Measurements from ENCODE around the gene TGM1. TPM values are rescaled to one million over a fixed set of nuclear protein-coding genes. Genes with fewer than 3 reads are reported as not detected.

TGM1 gene
- total and polyA plus RNA-seq, 2 donors (not counting 1 experiment from before 2014, with no cell fraction given): 2.7 to 11.9 TPM

DNA sequence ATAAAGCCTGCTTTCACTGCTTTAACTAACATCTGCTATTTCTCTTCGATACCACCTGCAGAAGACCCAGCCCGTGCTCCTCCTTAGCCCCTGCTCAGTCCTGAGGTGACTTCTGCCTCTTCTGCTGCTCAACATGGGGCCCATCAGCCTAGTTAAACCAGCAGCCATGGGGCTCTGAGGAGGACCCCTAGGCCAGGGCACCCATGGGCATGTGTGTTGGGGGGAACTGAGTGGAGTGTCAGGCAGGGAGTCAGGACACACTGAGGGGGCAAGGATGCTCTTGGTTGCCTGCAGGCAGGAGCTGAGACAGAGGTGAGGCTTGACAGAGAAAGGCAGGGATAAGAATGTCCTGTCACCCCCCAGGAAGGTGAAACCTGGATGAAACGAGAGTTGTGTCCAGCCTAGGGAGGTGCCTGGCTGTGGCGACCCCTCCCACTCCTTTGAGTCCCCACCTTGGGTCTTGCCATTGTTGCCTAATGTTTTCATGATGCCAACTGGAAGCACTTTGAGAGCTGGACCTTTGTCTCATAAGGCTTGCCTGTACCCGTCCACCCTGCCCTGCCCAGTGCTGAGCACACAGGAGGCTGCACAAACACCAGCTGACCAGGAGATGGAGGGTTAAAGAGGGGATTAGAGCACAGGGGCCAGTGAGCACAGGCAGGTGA, 21.0 kb upstream of the TGM1 start:
- Mint-ChIP-seq H3K27me3 (no peaks in the 10 kb centered on the region), H3K9me3 (ENCODE audit: insufficient read depth) (no peaks in the 10 kb centered on the region), H3K4me3 (no peak overlapping the region), H3K27ac (peak overlapping the region; percentile 23), H3K4me1 (peaks cover 32% of the 10 kb centered on the region)
- H4K20me1 ChIP-seq (ENCODE audit: control insufficient read depth, insufficient read depth, low read length, poor library complexity, severe bottlenecking): no peaks in the 10 kb centered on the region
- 98% methylated on average over 5 of the region's 5 CpGs for WGBS (ENCODE audit: insufficient coverage)
- H2AFZ ChIP-seq (ENCODE audit: insufficient read depth, low read depth, low read length, poor library complexity, severe bottlenecking): no peak overlapping the region
- no peak overlapping the region for H3K27ac ChIP-seq (ENCODE audit: low read length in 2 of 2)
- peaks cover 16 to 36% of the 10 kb centered on the region in 2 donors for H3K4me1 ChIP-seq (ENCODE audit: control insufficient read depth in 2 of 2, insufficient read depth in 2 of 2, low read length in 2 of 2)
- no peaks in the 10 kb centered on the region for H3K27me3 ChIP-seq (replicated peaks in 1 of 4; ENCODE audit: control extremely low read depth in 1 of 4, control insufficient read depth in 3 of 4, insufficient read depth in 4 of 4, low read length in 3 of 4)
- intact Hi-C loops (cut with micrococcal nuclease): no loop called here
- no peak for DNase-seq
- no peak for TF ChIP-seq EZH2 (IDR thresholded peaks at IDR 0.05; ENCODE audit: borderline replicate concordance, insufficient read depth, low read depth, low read length, poor library complexity, severe bottlenecking)
- TF ChIP-seq, protein P1, sequence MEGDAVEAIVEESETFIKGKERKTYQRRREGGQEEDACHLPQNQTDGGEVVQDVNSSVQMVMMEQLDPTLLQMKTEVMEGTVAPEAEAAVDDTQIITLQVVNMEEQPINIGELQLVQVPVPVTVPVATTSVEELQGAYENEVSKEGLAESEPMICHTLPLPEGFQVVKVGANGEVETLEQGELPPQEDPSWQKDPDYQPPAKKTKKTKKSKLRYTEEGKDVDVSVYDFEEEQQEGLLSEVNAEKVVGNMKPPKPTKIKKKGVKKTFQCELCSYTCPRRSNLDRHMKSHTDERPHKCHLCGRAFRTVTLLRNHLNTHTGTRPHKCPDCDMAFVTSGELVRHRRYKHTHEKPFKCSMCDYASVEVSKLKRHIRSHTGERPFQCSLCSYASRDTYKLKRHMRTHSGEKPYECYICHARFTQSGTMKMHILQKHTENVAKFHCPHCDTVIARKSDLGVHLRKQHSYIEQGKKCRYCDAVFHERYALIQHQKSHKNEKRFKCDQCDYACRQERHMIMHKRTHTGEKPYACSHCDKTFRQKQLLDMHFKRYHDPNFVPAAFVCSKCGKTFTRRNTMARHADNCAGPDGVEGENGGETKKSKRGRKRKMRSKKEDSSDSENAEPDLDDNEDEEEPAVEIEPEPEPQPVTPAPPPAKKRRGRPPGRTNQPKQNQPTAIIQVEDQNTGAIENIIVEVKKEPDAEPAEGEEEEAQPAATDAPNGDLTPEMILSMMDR (IDR thresholded peaks at IDR 0.05): no peak
- no peak overlapping the region for H3K4me3 ChIP-seq (ENCODE audit: control extremely low read depth in 1 of 5, extremely low read depth in 1 of 5, insufficient read depth in 1 of 5, low read depth in 2 of 5, low read length in 4 of 5)
- no peak for ATAC-seq (ENCODE audit: low read depth)
- ChIA-PET CTCF (interaction anchor here (0.6 to 7.1 kb wide), 6 partner anchors 9 to 69 kb away, joined by 3 to 93 read pairs (median 4); partner anchors contain the start of genes CIDEB, DHRS1, NOP9 and RABGGTA), POLR2A (no interaction called here)
- peaks cover 29% of the 10 kb centered on the region for H3K79me2 ChIP-seq (ENCODE audit: control insufficient read depth, insufficient read depth, low read length)
- H3K36me3 ChIP-seq (replicated peaks in 1 of 2; ENCODE audit: control extremely low read depth in 1 of 2, control insufficient read depth in 1 of 2, extremely low read depth in 1 of 2, insufficient read depth in 2 of 2, low read length in 1 of 2): no peaks in the 10 kb centered on the region
- H3K4me2 ChIP-seq (replicated peaks; ENCODE audit: low read depth, low read length, poor library complexity, severe bottlenecking): no peak overlapping the region
- H3K9ac ChIP-seq (ENCODE audit: low read length): no peak overlapping the region
- no peaks in the 10 kb centered on the region for H3K9me3 ChIP-seq (ENCODE audit: control extremely low read depth in 1 of 3, control insufficient read depth in 2 of 3, insufficient read depth in 1 of 3, low read length in 2 of 3)

DNA sequence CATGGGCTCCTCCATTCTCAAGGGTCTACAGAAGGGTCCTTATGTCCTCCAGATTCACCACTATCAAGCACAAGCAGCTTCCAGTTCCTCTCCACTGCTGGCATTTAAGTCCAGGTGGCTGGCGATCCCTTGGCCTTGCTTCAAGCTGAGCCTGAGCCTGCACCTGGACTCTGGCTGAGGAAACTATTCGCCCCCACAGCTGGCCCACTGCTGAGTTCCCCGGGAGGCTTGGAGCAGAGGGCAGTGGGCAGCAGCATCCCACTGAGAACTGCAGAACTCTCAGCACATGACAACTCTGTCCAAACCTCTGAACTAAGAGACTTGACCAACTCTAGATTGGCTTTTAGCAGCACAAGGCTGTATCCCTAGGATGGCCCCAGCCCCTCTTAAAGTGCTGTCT, 19.8 kb upstream of the TGM1 start:
- H3K27me3 ChIP-seq (replicated peaks in 1 of 4; ENCODE audit: control extremely low read depth in 1 of 4, control insufficient read depth in 3 of 4, insufficient read depth in 4 of 4, low read length in 3 of 4): no peaks in the 10 kb centered on the region
- Mint-ChIP-seq H3K27me3 (no peaks in the 10 kb centered on the region), H3K4me3 (no peak overlapping the region), H3K4me1 (peaks cover 44% of the 10 kb centered on the region), H3K27ac (peak overlapping the region; percentile 26), H3K9me3 (ENCODE audit: insufficient read depth) (no peaks in the 10 kb centered on the region)
- TF ChIP-seq EZH2 (IDR thresholded peaks at IDR 0.05; ENCODE audit: borderline replicate concordance, insufficient read depth, low read depth, low read length, poor library complexity, severe bottlenecking): no peak
- TF ChIP-seq, protein P1 (IDR thresholded peaks at IDR 0.05): no peak
- H3K4me1 ChIP-seq (ENCODE audit: control insufficient read depth in 2 of 2, insufficient read depth in 2 of 2, low read length in 2 of 2): peaks cover 28 to 48% of the 10 kb centered on the region in 2 donors
- ATAC-seq (ENCODE audit: low read depth) (no peak), DNase-seq (no peak)
- intact Hi-C loops (cut with micrococcal nuclease): no loop called here
- H3K4me2 ChIP-seq (replicated peaks; ENCODE audit: low read depth, low read length, poor library complexity, severe bottlenecking): no peak overlapping the region
- no peaks in the 10 kb centered on the region for H3K36me3 ChIP-seq (replicated peaks in 1 of 2; ENCODE audit: control extremely low read depth in 1 of 2, control insufficient read depth in 1 of 2, extremely low read depth in 1 of 2, insufficient read depth in 2 of 2, low read length in 1 of 2)
- no peak overlapping the region for H3K27ac ChIP-seq (ENCODE audit: low read length in 2 of 2)
- ChIA-PET CTCF (interaction anchor here (1.0 to 7.1 kb wide), 6 partner anchors 11 to 68 kb away, joined by 3 to 93 read pairs (median 12); partner anchors contain the start of genes CIDEB, DHRS1, NOP9 and RABGGTA), POLR2A (interaction anchor here (1.5 kb wide), 1 partner anchor 12 kb away, joined by 3 read pairs; the partner anchor contains the start of gene RABGGTA)
- peaks cover 32% of the 10 kb centered on the region for H3K79me2 ChIP-seq (ENCODE audit: control insufficient read depth, insufficient read depth, low read length)
- 98% methylated on average over 3 of the region's 3 CpGs for WGBS (ENCODE audit: insufficient coverage)
- H2AFZ ChIP-seq (ENCODE audit: insufficient read depth, low read depth, low read length, poor library complexity, severe bottlenecking): no peak overlapping the region
- H4K20me1 ChIP-seq (ENCODE audit: control insufficient read depth, insufficient read depth, low read length, poor library complexity, severe bottlenecking): no peaks in the 10 kb centered on the region
- no peak overlapping the region for H3K4me3 ChIP-seq (ENCODE audit: control extremely low read depth in 1 of 5, extremely low read depth in 1 of 5, insufficient read depth in 1 of 5, low read depth in 2 of 5, low read length in 4 of 5)
- H3K9me3 ChIP-seq (ENCODE audit: control extremely low read depth in 1 of 3, control insufficient read depth in 2 of 3, insufficient read depth in 1 of 3, low read length in 2 of 3): peaks cover 0 to 4% (median 0%) of the 10 kb centered on the region in 3 donors
- H3K9ac ChIP-seq (ENCODE audit: low read length): no peak overlapping the region

Data from B cell (primary cell).